H1 (cell line): ENCODE results near the gene CDK19.

Source experiments
- CBX5 ChIP-seq: fragments of 300-800, 300-1000 bp; sonication (generic); IDR thresholded peaks from 2 replicates; pipeline ENCODE4 v1.7.1; 2016; ENCODE audit warnings: antibody characterized with exemption, low read length, low read depth
- EP300 ChIP-seq, 2 experiments: IDR thresholded peaks; 1 replicate in 1 of 2; 2 replicates in 1 of 2; pipeline ENCODE4 v1.6.1; 2011 to 2012; ENCODE audit warnings: low read depth in 2 of 2, low read length in 2 of 2, mild to moderate bottlenecking in 2 of 2, borderline replicate concordance in 1 of 2, inconsistent platforms in 1 of 2, moderate library complexity in 1 of 2
- GTF2F1 ChIP-seq: IDR thresholded peaks from 2 replicates; pipeline ENCODE4 v1.6.1; 2012; ENCODE audit warnings: low read depth, low read length, improper control_type of control experiment, borderline replicate concordance
- JUND ChIP-seq: IDR thresholded peaks from 2 replicates; pipeline ENCODE4 v1.6.1; 2011; ENCODE audit warnings: mild to moderate bottlenecking, improper control_type of control experiment, low read length
- KDM1A ChIP-seq: fragments of 200-600, 300-600 bp; sonication (generic); IDR thresholded peaks from 2 replicates; pipeline ENCODE4 v1.7.1; 2016; ENCODE audit warnings: mild to moderate bottlenecking, low read length, borderline replicate concordance
- POLR2A ChIP-seq, 2 experiments: IDR thresholded peaks; 1 replicate in 1 of 2; 2 replicates in 1 of 2; pipeline ENCODE4 v1.6.1; 2011; ENCODE audit warnings: low read depth in 2 of 2, low read length in 2 of 2, mild to moderate bottlenecking in 2 of 2; ENCODE audit errors: control extremely low read depth in 1 of 2
- SIX5 ChIP-seq: IDR thresholded peaks from 2 replicates; pipeline ENCODE4 v1.6.1; 2011; ENCODE audit warnings: mild to moderate bottlenecking, low read depth, low read length
- SP2 ChIP-seq: IDR thresholded peaks from 2 replicates; pipeline ENCODE4 v1.6.1; 2012; ENCODE audit warnings: mild to moderate bottlenecking, low read length, inconsistent platforms
- TEAD4 ChIP-seq: IDR thresholded peaks from 2 replicates; pipeline ENCODE4 v1.6.1; 2012; ENCODE audit warnings: low read depth, low read length, inconsistent platforms, mixed read lengths
- TF ChIP-seq, protein P1 (sequence below), 3 experiments: IDR thresholded peaks; 1 replicate in 2 of 3; 2 replicates in 1 of 3; pipeline versions ENCODE4 v1.5.1 to v1.6.1; 2011; ENCODE audit warnings: low read length in 3 of 3, mild to moderate bottlenecking in 3 of 3, inconsistent platforms in 2 of 3, low read depth in 1 of 3, moderate library complexity in 1 of 3; ENCODE audit not compliant: insufficient read depth in 1 of 3; ENCODE audit errors: control extremely low read depth in 1 of 3

GRCh38 chr6:110635096-110635495 lies 180.2 kb downstream of the CDK19 start:
- TF ChIP-seq EP300 (IDR thresholded peaks at IDR 0.05; ENCODE audit: borderline replicate concordance in 1 of 2, low read depth in 2 of 2, low read length in 2 of 2) (no peak), JUND (no peak), SP2 (no peak), CBX5 (no peak), TEAD4 (no peak), POLR2A (IDR thresholded peaks at IDR 0.05; ENCODE audit: control extremely low read depth in 1 of 2, low read depth in 2 of 2, low read length in 2 of 2) (no peak), GTF2F1 (no peak), SIX5 (no peak), KDM1A (no peak)
- TF ChIP-seq, protein P1, sequence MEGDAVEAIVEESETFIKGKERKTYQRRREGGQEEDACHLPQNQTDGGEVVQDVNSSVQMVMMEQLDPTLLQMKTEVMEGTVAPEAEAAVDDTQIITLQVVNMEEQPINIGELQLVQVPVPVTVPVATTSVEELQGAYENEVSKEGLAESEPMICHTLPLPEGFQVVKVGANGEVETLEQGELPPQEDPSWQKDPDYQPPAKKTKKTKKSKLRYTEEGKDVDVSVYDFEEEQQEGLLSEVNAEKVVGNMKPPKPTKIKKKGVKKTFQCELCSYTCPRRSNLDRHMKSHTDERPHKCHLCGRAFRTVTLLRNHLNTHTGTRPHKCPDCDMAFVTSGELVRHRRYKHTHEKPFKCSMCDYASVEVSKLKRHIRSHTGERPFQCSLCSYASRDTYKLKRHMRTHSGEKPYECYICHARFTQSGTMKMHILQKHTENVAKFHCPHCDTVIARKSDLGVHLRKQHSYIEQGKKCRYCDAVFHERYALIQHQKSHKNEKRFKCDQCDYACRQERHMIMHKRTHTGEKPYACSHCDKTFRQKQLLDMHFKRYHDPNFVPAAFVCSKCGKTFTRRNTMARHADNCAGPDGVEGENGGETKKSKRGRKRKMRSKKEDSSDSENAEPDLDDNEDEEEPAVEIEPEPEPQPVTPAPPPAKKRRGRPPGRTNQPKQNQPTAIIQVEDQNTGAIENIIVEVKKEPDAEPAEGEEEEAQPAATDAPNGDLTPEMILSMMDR (IDR thresholded peaks at IDR 0.05; ENCODE audit: control extremely low read depth in 1 of 3, insufficient read depth in 1 of 3, low read depth in 1 of 3, low read length in 3 of 3): no peak
